Lung (tissue), 12 donors: Measurements from ENCODE around the gene PDE4B. TPM values are rescaled to one million over a fixed set of nuclear protein-coding genes. Genes with fewer than 3 reads are reported as not detected.

Source experiments
- ATAC-seq: fragments of 200-7000 bp; cut with Tn5 transposase; one replicate; pipeline ENCODE4 v1.9.1; 2020; ENCODE audit warnings: moderate number of reproducible peaks; ENCODE audit not compliant: insufficient read depth, low FRiP score
- DNase-seq, 3 donors: peaks; one replicate each; pipeline ENCODE4 v3.0.0-alpha.2; 2013 to 2017
- H3K27ac ChIP-seq, 2 donors: one replicate each; pipeline ENCODE4 v1.5.1; 2013; ENCODE audit warnings: mild to moderate bottlenecking in 2 of 2, moderate library complexity in 2 of 2, control low read depth in 1 of 2, inconsistent platforms in 1 of 2, low read depth in 1 of 2, low read length in 1 of 2
- H3K27me3 ChIP-seq, 3 donors: one replicate each; pipeline ENCODE4 v1.5.1; 2013; ENCODE audit warnings: low read length in 2 of 3; ENCODE audit not compliant: control insufficient read depth in 3 of 3, insufficient read depth in 3 of 3
- H3K36me3 ChIP-seq, 4 donors: one replicate each; pipeline ENCODE4 v1.5.1; 2013; ENCODE audit warnings: low read length in 4 of 4, mild to moderate bottlenecking in 1 of 4, moderate library complexity in 1 of 4; ENCODE audit not compliant: control insufficient read depth in 4 of 4, insufficient read depth in 4 of 4
- H3K4me1 ChIP-seq, 5 donors: one replicate each; pipeline ENCODE4 v1.5.1; 2013; ENCODE audit warnings: low read length in 5 of 5, mild to moderate bottlenecking in 2 of 5, moderate library complexity in 1 of 5; ENCODE audit not compliant: control insufficient read depth in 5 of 5, insufficient read depth in 5 of 5
- H3K4me3 ChIP-seq: one replicate; pipeline ENCODE4 v1.5.1; 2013; ENCODE audit warnings: mild to moderate bottlenecking, control low read depth, moderate library complexity
- H3K9ac ChIP-seq, 2 donors: one replicate each; pipeline ENCODE4 v1.5.1; 2013; ENCODE audit warnings: low read length in 2 of 2, control low read depth in 1 of 2; ENCODE audit not compliant: insufficient read depth in 1 of 2
- H3K9me3 ChIP-seq, 4 donors: one replicate each; pipeline ENCODE4 v1.5.1; 2013; ENCODE audit warnings: low read length in 3 of 4, mild to moderate bottlenecking in 1 of 4, moderate library complexity in 1 of 4; ENCODE audit not compliant: control insufficient read depth in 4 of 4, insufficient read depth in 3 of 4
- WGBS, 2 donors: extraction: QIAGEN DNeasy Blood & Tissue Kit; methylation state at CpG; one replicate each; pipeline ENCODE4 v1.1.7; 2013; 5-methylcytosine and 5-hydroxymethylcytosine counted together
- polyA plus RNA-seq, 2 donors: library from polyadenylated mRNA; stranded (reverse); fragments of 200-250 nt; gene quantifications; one replicate each; pipeline ENCODE4 v1.2.1, GENCODE V29; 2013
- total RNA-seq, 2 donors: library from RNA; depleted of rRNA in 1 of 2; stranded (reverse); fragments of >200 nt in 1 of 2; gene quantifications; one replicate each; pipeline ENCODE4 v1.2.1, GENCODE V29; 2014 to 2021
- TF ChIP-seq, protein P1 (sequence below): IDR thresholded peaks from 2 replicates; pipeline ENCODE4 v1.5.1; 2012; ENCODE audit warnings: mild to moderate bottlenecking; ENCODE audit errors: control extremely low read depth, extremely low read depth
- donor health status: control.
- donor health status: control.
- donor health status: Bipolar disorder and iron deficiency.
- donor health status: healthy.
- donor health status: DM: yes; HTN: yes; CAD: no.

The PDE4B gene
- total and polyA plus RNA-seq, 4 donors: 4.0 to 96.2 (median 20.2) TPM

DNA sequence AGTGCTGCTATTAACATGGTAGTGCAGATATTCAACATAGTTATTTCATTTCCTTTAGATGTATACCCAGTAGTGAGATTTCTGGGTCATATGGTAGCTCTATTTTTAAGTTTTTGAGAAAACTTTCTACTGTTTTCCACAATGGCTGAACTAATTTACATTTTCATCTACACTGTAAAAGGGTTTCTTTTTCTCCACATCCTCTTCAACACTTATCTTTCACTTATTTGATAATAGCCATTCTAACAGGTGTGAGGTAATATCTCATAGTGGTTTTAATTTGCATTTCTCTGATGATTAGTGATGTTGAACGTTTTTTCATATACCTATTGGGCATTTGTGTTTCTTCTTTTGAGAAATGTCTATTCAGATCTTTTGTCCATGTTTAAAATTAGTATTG lies 149.8 kb downstream of the PDE4B start:
- Histone ChIP-seq H3K36me3 (no peaks in the 10 kb centered on the region), H3K27me3 (no peaks in the 10 kb centered on the region), H3K4me1 (no peaks in the 10 kb centered on the region), H3K27ac (no peak overlapping the region), H3K4me3 (no peak overlapping the region), H3K9ac (no peak overlapping the region), H3K9me3 (no peaks in the 10 kb centered on the region)
- TF ChIP-seq, protein P1, sequence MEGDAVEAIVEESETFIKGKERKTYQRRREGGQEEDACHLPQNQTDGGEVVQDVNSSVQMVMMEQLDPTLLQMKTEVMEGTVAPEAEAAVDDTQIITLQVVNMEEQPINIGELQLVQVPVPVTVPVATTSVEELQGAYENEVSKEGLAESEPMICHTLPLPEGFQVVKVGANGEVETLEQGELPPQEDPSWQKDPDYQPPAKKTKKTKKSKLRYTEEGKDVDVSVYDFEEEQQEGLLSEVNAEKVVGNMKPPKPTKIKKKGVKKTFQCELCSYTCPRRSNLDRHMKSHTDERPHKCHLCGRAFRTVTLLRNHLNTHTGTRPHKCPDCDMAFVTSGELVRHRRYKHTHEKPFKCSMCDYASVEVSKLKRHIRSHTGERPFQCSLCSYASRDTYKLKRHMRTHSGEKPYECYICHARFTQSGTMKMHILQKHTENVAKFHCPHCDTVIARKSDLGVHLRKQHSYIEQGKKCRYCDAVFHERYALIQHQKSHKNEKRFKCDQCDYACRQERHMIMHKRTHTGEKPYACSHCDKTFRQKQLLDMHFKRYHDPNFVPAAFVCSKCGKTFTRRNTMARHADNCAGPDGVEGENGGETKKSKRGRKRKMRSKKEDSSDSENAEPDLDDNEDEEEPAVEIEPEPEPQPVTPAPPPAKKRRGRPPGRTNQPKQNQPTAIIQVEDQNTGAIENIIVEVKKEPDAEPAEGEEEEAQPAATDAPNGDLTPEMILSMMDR: no peak
- WGBS, 2 donors: 16 to 65% methylated on average over 1 of the region's 1 CpG
- ATAC-seq (no peak), DNase-seq (no peak)

DNA sequence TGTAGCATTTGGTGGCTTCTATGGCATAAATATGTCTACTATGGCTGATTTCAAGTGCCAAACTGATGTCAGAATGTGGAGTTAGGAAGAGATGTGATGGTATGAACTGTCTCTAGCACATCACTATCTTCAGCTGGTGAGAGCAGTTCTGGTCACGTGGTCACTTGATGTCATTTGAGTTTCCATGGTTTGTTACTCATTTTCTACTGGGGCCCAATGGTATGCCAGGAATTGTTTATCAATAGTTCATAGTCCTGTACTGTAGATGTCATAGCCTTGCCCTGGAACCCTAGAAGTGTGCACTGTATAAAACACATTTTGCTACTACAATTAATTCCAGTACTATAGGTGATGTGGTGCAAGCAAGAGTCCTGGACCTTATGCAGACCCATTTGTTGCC lies 153.7 kb downstream of the PDE4B start:
- ATAC-seq (no peak), DNase-seq (no peak)
- TF ChIP-seq, protein P1: no peak
- H3K9me3 ChIP-seq: no peaks in the 10 kb centered on the region
- no peaks in the 10 kb centered on the region for H3K36me3 ChIP-seq
- WGBS, 2 donors: 83 to 89% methylated on average over 1 of the region's 1 CpG
- peaks cover 0 to 23% (median 13%) of the 10 kb centered on the region in 5 donors for H3K4me1 ChIP-seq
- no peak overlapping the region for H3K27ac ChIP-seq
- H3K4me3 ChIP-seq: no peak overlapping the region
- no peak overlapping the region for H3K9ac ChIP-seq
- H3K27me3 ChIP-seq: no peaks in the 10 kb centered on the region

DNA sequence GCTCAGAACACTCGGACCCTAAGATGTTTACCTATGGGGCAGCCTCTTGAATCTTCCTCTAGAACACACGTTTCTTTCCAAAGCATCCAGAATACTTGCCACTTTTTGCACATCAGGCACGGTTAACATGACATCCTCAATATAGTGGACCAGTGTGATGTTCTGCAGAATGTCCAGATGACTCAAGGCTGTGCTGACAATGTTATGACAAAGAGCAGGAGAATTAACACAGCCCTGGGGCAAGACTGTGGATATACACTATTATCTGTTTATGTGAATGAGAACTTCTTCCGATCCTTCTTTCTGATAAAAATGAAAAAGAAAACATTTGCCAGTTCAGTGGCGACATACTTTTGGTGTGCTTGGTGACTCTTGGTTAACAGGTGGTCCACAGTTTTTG lies 154.3 kb downstream of the PDE4B start:
- H3K36me3 ChIP-seq: no peaks in the 10 kb centered on the region
- TF ChIP-seq, protein P1: no peak
- H3K9ac ChIP-seq: no peak overlapping the region
- H3K27ac ChIP-seq: no peak overlapping the region
- peaks cover 0 to 23% (median 13%) of the 10 kb centered on the region in 5 donors for H3K4me1 ChIP-seq
- H3K9me3 ChIP-seq: no peaks in the 10 kb centered on the region
- H3K27me3 ChIP-seq: no peaks in the 10 kb centered on the region
- no peak overlapping the region for H3K4me3 ChIP-seq
- DNase-seq (no peak), ATAC-seq (no peak)
- 91% methylated on average over 5 of the region's 5 CpGs for WGBS, 2 donors

DNA sequence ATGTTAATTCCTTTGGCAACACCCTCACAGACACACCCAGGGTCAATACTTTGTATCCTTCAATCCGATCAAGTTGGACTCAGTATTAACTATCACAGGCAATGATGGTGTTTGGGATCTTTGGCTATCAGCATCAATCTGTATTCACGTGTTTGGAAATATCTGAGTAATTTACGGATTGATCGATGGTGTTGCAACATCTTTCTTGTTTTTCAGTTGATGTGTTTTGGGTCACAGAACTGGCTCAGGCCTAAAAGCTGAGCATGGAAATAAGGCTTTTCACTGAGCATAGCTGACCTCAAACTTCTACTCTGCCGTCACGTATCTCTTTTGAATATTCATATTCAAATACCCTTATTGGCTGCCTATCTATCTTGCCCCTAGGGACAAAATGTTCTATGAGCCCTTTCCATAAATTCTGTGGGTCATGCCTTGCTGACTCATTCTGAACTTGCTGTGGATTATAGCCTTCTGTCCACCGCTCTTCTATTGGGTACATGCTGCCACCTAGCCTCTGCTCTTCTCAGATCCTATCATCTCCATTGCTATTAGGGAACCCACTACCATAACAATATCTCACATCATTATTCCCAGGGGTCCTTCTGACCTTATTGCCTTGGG lies 156.0 kb downstream of the PDE4B start:
- H3K36me3 ChIP-seq: no peaks in the 10 kb centered on the region
- TF ChIP-seq, protein P1: no peak
- H3K27me3 ChIP-seq: no peaks in the 10 kb centered on the region
- H3K4me3 ChIP-seq: no peak overlapping the region
- H3K27ac ChIP-seq: no peak overlapping the region
- H3K9ac ChIP-seq: no peak overlapping the region
- 79 to 91% methylated on average over 7 of the region's 7 CpGs for WGBS, 2 donors
- ATAC-seq: peak; percentile 42
- H3K9me3 ChIP-seq: no peaks in the 10 kb centered on the region
- DNase-seq: no peak
- peaks cover 0 to 23% (median 13%) of the 10 kb centered on the region in 5 donors for H3K4me1 ChIP-seq
